Stimulated activated CD8-positive, alpha-beta memory T cell treated with anti-CD3 and anti-CD28 coated beads, Interleukin-4, amount 100 ng/mL, for 1 hour (primary cell): Measurements from ENCODE around the gene EPB41L1.

Experiments
- DNase-seq, 2 donors: peaks; one replicate each; pipeline ENCODE4 v3.0.0-alpha.2; 2020; ENCODE audit warnings: low read depth in 2 of 2, low spot score in 1 of 2

EPB41L1 gene

GRCh38 chr20:36218380-36219064, 64.0 kb downstream of the EPB41L1 start:
- DNase-seq = no peak

DNA sequence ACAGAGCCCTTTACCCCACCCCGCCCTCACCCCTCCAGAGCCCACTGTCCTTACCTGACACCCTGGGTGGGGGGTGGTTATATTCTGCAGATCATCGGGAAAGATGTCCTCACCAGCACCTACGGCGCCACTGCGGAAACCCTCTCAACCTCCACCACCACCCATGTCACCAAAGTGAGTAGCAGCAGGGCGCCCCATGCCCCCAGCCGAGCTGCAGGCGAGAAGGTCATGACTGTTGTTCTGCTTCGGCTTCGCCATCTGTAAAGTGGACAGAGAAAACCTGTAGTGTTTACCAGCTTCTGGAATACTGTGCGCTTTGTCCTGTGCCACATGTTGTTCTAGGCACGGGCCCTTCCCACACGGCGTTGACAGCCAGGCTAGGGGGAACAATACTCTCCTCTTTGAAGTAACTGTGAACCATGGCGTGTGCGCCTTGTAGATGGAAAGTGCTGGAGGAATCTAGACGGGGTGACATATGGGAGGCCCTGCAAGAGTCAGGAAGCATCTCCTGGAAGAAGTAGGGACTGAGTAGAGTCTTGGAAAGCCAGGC, 65.2 kb downstream of the EPB41L1 start:
- DNase-seq = no peak

DNA sequence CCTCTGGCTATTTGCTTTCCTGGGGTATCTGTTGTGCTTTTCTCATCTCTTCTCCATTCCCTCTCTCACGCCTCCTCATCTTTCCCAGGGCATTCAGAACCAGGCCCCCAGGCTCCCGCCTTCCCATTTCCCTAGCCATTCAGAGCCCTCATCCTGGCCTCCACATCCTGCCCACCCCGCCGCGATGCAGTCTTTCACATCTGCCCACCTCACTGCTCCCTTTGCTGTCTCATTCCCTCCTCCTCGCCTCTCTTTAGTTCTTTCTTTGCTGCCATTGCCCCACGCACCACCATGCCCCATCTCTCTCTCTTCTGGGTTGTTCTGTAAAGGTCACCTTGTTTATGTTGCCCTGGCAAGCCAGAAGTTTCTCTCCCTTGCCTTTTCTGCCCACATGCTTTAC, 71.1 kb downstream of the EPB41L1 start:
- no peak for DNase-seq

DNA sequence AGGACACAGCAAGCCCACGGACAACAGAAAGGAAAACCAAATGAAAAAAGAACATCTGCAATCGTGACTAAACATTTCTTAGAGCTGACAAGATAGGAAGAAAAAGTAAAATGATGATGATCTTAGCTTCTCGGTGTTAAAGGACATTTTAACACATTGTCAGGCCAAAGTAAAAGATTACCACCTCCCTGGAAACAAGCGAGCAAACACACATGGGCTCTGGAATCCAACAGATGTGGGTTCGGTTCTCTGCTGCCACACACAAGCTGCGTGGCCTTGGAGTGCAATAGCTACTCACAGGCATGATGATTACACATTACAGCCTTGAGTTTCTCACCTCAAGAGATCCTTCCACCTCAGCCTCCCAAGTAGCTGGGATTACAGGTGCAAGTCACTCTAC, 74.2 kb downstream of the EPB41L1 start:
- no peak for DNase-seq

DNA sequence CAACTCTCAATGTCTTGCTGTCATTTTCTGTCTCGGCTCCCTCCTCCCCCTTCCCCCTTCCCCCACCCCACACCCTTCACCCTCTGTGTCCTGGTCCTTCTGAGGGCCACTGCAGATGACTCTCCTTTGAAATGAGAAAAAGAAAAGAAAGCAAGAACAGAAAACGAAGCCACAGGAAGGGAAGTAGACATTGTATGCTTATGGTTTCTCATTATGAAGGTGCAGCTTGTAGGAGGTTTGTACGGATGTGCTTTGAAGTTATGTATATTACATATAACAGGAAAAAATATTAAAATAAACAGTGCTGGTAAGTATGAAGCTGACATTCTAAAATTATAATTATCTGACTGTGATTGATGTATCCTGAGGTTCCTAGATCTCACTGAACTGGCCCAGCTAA, 75.5 kb downstream of the EPB41L1 start:
- no peak for DNase-seq

- no peak for DNase-seq
These were observed 76.8 kb downstream of the EPB41L1 start for GRCh38 chr20:36231331-36231730.

DNA sequence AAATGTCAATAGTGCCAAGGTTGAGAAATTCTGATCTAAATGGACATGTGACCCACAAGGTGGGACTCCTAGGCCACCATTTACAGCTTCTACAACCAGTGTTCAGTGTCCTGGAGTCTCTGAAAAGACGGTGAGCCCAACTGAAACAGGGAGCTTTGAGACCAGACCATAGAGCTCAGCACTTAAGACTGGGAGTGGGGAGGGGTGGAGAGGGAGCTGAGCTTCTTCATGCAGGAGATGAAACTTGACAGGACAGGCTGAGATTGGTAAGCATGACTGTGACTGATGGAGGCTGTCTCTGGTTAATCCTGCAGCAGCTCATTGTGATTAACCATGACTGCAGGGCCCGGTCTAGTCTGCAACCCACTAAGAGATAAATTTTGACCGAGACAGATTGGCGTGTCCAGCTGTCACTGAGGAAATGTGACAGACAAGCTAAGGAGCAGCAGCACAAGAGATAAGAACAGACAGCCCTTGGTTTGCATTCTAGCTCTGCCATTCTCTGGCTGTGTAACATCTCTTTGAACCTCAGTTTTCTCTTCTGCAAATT, 80.3 kb downstream of the EPB41L1 start:
- no peak for DNase-seq

DNA sequence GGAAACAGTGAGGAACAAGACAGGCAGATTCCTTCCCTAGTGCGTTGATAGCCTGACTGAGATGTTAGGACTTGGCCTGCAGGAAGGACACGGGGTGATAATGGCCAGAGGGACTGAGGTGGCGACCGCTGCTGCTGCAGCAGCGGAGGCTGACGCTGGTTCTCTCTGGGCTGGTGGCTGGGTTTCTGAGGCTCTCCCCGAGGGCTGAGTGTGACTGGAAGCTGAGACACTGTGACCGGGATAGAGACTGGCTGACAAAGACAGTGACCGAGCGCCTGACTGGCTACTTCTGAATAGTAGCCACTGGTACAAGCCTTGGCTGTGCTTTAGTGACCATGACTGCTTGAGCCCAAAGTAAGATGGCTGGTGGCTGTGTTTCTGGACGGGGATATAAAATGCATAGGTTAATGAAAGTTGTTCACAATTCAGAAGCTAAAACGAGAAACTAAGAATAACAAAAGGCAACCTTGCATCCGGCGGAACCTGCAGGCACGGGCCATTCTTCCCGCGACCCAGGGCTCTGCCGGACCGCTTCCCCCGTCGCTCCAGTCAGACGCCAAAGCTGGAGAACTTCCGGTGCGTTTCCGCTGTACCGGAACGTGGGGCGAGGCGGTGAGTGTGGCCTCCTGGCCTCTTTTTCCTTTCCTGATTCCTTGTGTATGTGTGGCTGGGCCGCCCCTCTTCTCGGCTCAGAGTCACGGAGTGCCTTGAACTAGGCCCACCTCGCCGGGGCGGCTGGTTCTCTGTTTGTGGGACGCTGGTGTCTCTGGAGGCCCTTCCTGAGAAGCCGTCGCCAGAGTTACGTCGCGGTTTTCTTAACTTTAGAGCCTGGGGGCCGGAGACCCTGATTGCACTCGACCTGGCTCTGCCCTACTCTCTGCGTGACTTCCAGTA, 81.6 kb downstream of the EPB41L1 start, which contains the start of gene AAR2:
Gene AAR2 (plus strand): TSS at position 587 of the 894 bp plus-strand sequence. CDS start 3,391 bp downstream, outside the sequence.
- DNase-seq = peak; percentile 41 to 60

DNA sequence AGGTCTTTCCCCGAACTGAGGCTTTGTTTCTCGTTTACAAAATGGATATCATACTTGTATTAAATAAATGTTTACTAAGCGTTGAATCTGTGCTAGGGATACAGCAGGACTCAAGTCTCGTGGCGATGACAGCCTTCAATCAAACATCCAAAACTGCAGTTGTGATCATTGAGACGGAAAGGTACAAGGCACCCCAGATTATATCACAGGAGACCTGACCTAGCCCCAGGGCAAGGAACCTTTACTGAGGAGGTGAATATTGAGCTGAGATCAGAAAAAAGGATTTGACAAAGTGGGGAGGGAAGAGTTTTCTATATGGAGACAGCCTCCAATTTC, 82.2 kb downstream of the EPB41L1 start:
- no peak for DNase-seq

GRCh38 chr20:36237477-36237876, 82.9 kb downstream of the EPB41L1 start:
- no peak for DNase-seq

GRCh38 chr20:36238153-36238552, 83.6 kb downstream of the EPB41L1 start:
- no peak for DNase-seq

- no peak for DNase-seq
These were observed 84.2 kb downstream of the EPB41L1 start for GRCh38 chr20:36238760-36239159.

DNA sequence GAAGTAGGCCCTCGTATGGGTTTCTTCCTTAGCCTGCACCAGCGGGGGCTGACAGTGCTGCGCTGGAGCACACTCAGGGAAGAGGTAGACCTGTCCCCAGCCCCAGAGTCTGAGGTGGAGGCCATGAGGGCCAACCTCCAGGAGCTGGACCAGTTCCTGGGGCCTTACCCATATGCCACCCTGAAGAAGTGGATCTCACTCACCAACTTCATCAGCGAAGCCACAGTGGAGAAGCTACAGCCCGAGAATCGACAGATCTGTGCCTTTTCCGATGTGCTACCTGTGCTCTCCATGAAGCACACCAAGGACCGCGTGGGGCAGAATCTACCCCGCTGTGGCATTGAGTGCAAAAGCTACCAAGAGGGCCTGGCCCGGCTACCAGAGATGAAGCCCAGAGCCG, 85.5 kb downstream of the EPB41L1 start:
- DNase-seq = no peak

DNA sequence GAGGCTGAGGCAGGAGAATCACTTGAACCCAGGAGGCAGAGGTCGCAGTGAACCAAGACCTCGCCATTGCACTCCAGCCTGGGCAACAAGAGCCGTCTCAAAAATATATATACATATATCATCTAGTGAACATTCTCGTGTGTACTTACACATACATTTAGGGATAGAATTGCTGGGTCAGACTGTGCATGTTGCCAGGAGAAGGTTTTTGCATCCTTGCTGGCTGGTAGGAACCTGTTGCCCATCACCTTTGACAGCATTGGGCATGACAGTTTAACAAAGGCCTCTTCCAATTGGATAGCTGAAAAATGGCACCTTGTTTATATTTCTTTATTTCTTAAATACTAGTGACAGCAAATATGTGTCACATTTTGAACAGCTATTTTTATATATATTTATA, 87.1 kb downstream of the EPB41L1 start:
- no peak for DNase-seq

DNA sequence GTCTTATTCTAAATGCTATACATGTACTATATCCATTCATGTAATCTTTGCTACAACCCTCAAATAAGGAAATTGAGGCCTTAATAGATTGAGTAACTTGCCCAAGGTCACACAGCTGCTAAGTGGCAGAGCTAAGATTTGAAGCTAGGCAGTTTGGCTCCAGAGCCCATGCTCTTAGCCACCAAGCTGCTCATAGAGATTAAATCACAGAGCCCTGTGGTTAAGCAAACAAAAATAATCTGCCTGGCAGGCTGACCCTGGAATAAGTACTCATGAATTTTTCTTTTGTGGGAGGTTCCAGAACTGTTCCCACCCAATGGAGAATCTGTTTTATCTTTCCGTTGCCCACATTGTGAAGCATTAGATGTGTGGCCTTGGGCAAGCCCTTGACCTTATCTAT, 89.2 kb downstream of the EPB41L1 start:
- no peak for DNase-seq

GRCh38 chr20:36246401-36246800, 91.9 kb downstream of the EPB41L1 start:
- no peak for DNase-seq

- DNase-seq = no peak
These were observed 94.3 kb downstream of the EPB41L1 start for GRCh38 chr20:36248836-36249235.

DNA sequence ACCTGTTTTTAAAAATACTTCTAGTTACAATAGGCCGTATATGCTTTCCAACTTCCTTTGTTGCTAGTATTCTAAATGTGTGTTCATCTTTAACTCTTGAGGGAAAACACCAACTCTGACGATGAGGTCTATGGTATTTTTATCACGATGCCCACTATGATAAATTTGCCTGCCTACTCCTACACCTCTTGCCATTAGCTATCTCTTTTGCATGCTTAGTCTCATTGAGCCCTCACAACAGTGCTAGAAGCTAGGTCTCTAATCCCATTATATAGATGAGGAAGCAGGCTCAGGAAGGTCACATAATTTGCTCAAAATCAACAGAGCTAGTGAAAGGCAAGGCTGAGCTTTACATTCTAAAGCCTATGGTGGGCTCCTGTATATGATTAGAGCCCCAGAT, 94.9 kb downstream of the EPB41L1 start:
- DNase-seq = no peak

GRCh38 chr20:36251426-36251825, 96.9 kb downstream of the EPB41L1 start:
- DNase-seq = no peak

DNA sequence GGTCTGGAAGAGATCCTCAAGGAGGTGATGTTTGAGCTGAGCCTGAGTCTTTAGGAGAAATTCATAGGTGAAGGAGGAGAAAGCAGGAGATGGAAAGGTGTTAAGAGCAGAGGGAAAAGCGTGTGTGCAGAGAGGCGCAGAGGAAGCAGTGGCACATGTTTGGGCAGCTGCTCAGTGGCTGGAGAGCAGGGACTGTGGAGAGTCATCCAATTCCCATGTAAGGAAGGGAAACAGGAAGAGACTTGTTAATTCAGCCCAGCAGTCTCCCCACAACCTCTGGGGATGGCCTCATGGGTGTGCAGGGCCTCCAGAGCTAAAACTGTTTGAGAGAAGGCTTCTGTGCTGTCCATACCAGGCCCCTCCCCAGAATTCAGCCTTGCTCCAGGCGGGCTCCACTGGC, 98.0 kb downstream of the EPB41L1 start:
- DNase-seq = no peak

DNA sequence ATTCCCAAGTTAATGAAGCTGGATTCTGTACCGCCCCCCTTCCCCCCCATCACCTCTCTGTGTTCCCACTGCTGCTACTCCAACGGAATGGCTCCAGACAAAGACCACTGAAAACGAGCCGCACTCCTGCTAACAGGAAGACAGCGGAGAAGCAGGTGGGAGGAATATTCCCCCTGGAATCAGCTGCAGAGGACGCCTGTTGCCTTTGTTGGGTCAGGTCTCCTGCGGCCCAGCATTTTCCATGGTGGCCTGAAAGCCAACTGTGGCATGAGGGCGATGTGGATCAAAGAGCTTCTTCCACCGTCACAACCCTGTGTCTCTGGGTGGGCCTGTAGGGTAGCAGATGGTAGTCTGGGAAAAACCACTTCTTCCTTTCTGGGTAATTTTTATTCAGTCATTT, 98.5 kb downstream of the EPB41L1 start:
- DNase-seq = no peak

DNA sequence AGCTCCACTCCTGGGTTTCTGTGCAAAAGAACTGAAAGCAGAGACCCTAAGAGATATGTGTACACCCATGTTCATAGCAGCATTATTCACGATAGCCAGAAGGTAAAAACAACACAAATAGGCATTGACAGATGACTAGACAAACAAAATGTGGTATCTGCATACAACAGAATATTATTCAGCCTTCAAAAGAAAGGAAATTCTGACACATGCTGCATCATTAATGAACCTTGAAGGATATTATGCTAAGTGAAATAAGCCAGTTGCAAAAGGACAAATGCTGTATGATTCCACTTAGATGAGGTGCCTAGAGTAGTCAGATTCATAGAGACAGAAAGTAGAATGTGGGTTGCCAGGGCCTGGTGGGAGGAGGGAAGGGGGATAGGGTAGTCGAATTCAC, 99.5 kb downstream of the EPB41L1 start:
- DNase-seq = no peak
